DMS53 treated with DMSO at 0.1 percent for 48 hours (cell line): ENCODE data around the gene FXYD6.
"Not testable (repeated sequence)": the region's sequence is repeated elsewhere in the genome, so short reads cannot be mapped to it uniquely, and the experiment has no call there.

ENCODE experiments used
- DNase-seq: peaks from one replicate; lab custom pipeline; 2025; ENCODE audit not compliant: unreplicated experiment; lab: John Stamatoyannopoulos, UW

FXYD6 gene

GRCh38 chr11:117870103-117870952 lies 6.1 kb downstream of the FXYD6 start:
- DNase-seq, result no peak

- no peak for DNase-seq
Measured at GRCh38 chr11:117869604-117870003, 6.9 kb downstream of the FXYD6 start.

- DNase-seq, result peak; percentile 32
Measured at GRCh38 chr11:117868815-117869561, 7.5 kb downstream of the FXYD6 start.

GRCh38 chr11:117868088-117868487 lies 8.4 kb downstream of the FXYD6 start:
- no peak for DNase-seq

GRCh38 chr11:117866526-117866925 lies 9.9 kb downstream of the FXYD6 start:
- DNase-seq, result no peak

GRCh38 chr11:117865546-117865945 lies 10.9 kb downstream of the FXYD6 start:
- not testable (repeated sequence) for DNase-seq

- no peak for DNase-seq
Measured at GRCh38 chr11:117863383-117863782, 13.1 kb downstream of the FXYD6 start.

GRCh38 chr11:117862753-117863152 lies 13.7 kb downstream of the FXYD6 start:
- no peak for DNase-seq

- DNase-seq, result no peak
Measured at GRCh38 chr11:117862019-117862725, 14.3 kb downstream of the FXYD6 start.

GRCh38 chr11:117861151-117862018 lies 15.1 kb downstream of the FXYD6 start:
- DNase-seq, result no peak

GRCh38 chr11:117860139-117860538 lies 16.3 kb downstream of the FXYD6 start:
- no peak for DNase-seq

GRCh38 chr11:117859488-117860112 lies 16.9 kb downstream of the FXYD6 start:
- no peak for DNase-seq

- DNase-seq, result no peak
Measured at GRCh38 chr11:117859061-117859460, 17.4 kb downstream of the FXYD6 start.

GRCh38 chr11:117857734-117858414 lies 18.6 kb downstream of the FXYD6 start:
- DNase-seq, result no peak

- no peak for DNase-seq
Measured at GRCh38 chr11:117855912-117856651, 20.4 kb downstream of the FXYD6 start.

GRCh38 chr11:117855186-117855845 lies 21.1 kb downstream of the FXYD6 start:
- no peak for DNase-seq

GRCh38 chr11:117852309-117852708 lies 24.1 kb downstream of the FXYD6 start:
- no peak for DNase-seq

- no peak for DNase-seq
Measured at GRCh38 chr11:117851852-117852251, 24.6 kb downstream of the FXYD6 start.
